ENCODE data around the gene SNX18.

GRCh38 chr5:54531546-54531945, 14.0 kb downstream of the SNX18 start:
- TF ChIP-seq EZH2phosphoT487 (IDR thresholded peaks at IDR 0.05; ENCODE audit: borderline replicate concordance, low read depth, low read length): no peak
- TF ChIP-seq CTCF (conservative IDR thresholded peaks at IDR 0.05; ENCODE audit: low read length): no peak
